Activated T-cell treated with anti-CD3 and anti-CD28 coated beads for 24 hours (primary cell): ENCODE measurements around the gene QPRT.
"Not testable (repeated sequence)": the region's sequence is repeated elsewhere in the genome, so short reads cannot be mapped to it uniquely, and the experiment has no call there.

ENCODE experiments used
- DNase-seq: peaks from one replicate; pipeline ENCODE4 v3.0.0-alpha.2; 2020; ENCODE audit warnings: low read depth

QPRT gene

GRCh38 chr16:29678691-29679267 lies at the start of gene QPRT:
Gene QPRT (plus strand): TSS chr16:29679180. CDS start chr16:29679198, 18 bp downstream.
- DNase-seq: no peak

- not testable (repeated sequence) for DNase-seq
Observed at GRCh38 chr16:29629318-29629717, 49.7 kb upstream of the QPRT start.

- not testable (repeated sequence) for DNase-seq
Observed at GRCh38 chr16:29631658-29632057, 47.3 kb upstream of the QPRT start.

GRCh38 chr16:29635902-29636301 lies 43.1 kb upstream of the QPRT start:
- not testable (repeated sequence) for DNase-seq

GRCh38 chr16:29636368-29636767 lies 42.6 kb upstream of the QPRT start:
- DNase-seq: not testable (repeated sequence)

GRCh38 chr16:29638751-29639150 lies 40.2 kb upstream of the QPRT start:
- not testable (repeated sequence) for DNase-seq

- DNase-seq: no peak
Observed at GRCh38 chr16:29641561-29641960, 37.4 kb upstream of the QPRT start.

- DNase-seq: no peak
Observed at GRCh38 chr16:29643596-29643995, 35.4 kb upstream of the QPRT start.

- no peak for DNase-seq
Observed at GRCh38 chr16:29644338-29644857, 34.6 kb upstream of the QPRT start.

GRCh38 chr16:29644973-29645693 lies 33.8 kb upstream of the QPRT start:
- no peak for DNase-seq

GRCh38 chr16:29645694-29646187 lies 33.2 kb upstream of the QPRT start:
- no peak for DNase-seq

GRCh38 chr16:29646947-29647346 lies 32.0 kb upstream of the QPRT start:
- DNase-seq: no peak

- no peak for DNase-seq
Observed at GRCh38 chr16:29649588-29650494, 29.1 kb upstream of the QPRT start.

- no peak for DNase-seq
Observed at GRCh38 chr16:29650771-29651170, 28.2 kb upstream of the QPRT start.

- no peak for DNase-seq
Observed at GRCh38 chr16:29651774-29652349, 27.1 kb upstream of the QPRT start.

- DNase-seq: no peak
Observed at GRCh38 chr16:29653471-29653870, 25.5 kb upstream of the QPRT start.

GRCh38 chr16:29653890-29654289 lies 25.1 kb upstream of the QPRT start:
- not testable (repeated sequence) for DNase-seq

- no peak for DNase-seq
Observed at GRCh38 chr16:29656688-29657523, 22.1 kb upstream of the QPRT start.

GRCh38 chr16:29658705-29659104 lies 20.3 kb upstream of the QPRT start:
- DNase-seq: no peak

GRCh38 chr16:29662000-29662728 lies 16.8 kb upstream of the QPRT start:
- DNase-seq: no peak

GRCh38 chr16:29662729-29663015 lies 16.3 kb upstream of the QPRT start:
- DNase-seq: no peak
